SK-N-SH (cell line): ENCODE results near the gene KCTD19. TPM values are rescaled to one million over a fixed set of nuclear protein-coding genes. Genes with fewer than 3 reads are reported as not detected.

Experiments used
- CTCF ChIA-PET: fragments of 300-600, 350-600 bp; formaldehyde crosslinking; extraction: SDS; loops from one replicate; lab custom pipeline; 2021; lab: Yijun Ruan, JAX
- POLR2A ChIA-PET: fragments of 350-600 bp; sonication (Branson Sonifier 250); formaldehyde crosslinking; extraction: SDS; loops from one replicate; lab custom pipeline; 2020; ENCODE audit warnings: antibody characterized with exemption, inconsistent platforms; lab: Yijun Ruan, JAX
- DNase-seq: peaks from one replicate; pipeline ENCODE4 v3.0.0; 2012
- H2AFZ ChIP-seq: fragments of 200-600 bp; sonication (generic); 2 replicates; pipeline ENCODE4 v1.8.1; 2016; ENCODE audit warnings: antibody characterized with exemption, mild to moderate bottlenecking, low read depth
- H3F3A ChIP-seq: fragments of 200-600 bp; sonication (generic); replicated peaks from 2 replicates; pipeline ENCODE3; 2016; ENCODE audit warnings: antibody characterized with exemption, mild to moderate bottlenecking; ENCODE audit not compliant: insufficient read depth
- H3K27ac ChIP-seq, 2 experiments: fragments of 200-500 bp in 1 of 2; fragments of 200-600 bp in 1 of 2; sonication (Bioruptor generic) in 1 of 2; sonication (generic), shearing (Covaris generic) in 1 of 2; 2 replicates each; pipeline versions ENCODE4 v1.5.1 to v1.6.1; 2014 to 2016; ENCODE audit warnings: low read depth in 2 of 2, inconsistent platforms in 1 of 2, low read length in 1 of 2, mild to moderate bottlenecking in 1 of 2, mixed read lengths in 1 of 2
- H3K27me3 ChIP-seq: fragments of 200-600 bp; sonication (generic), shearing (Covaris generic); 2 replicates; pipeline ENCODE4 v1.6.1; 2016; ENCODE audit warnings: mixed run types; ENCODE audit not compliant: insufficient read depth
- H3K36me3 ChIP-seq, 2 experiments: fragments of 200-500 bp in 1 of 2; fragments of 200-600 bp in 1 of 2; sonication (Bioruptor generic) in 1 of 2; sonication (generic) in 1 of 2; replicated peaks in 1 of 2; 2 replicates each; pipeline versions ENCODE3 to v1.5.1; 2014 to 2016; ENCODE audit warnings: low read length in 1 of 2, mild to moderate bottlenecking in 1 of 2; ENCODE audit not compliant: insufficient read depth in 2 of 2, control insufficient read depth in 1 of 2
- H3K4me1 ChIP-seq, 2 experiments: fragments of 200-500 bp in 1 of 2; fragments of 200-600 bp in 1 of 2; sonication (Bioruptor generic) in 1 of 2; sonication (generic), shearing (Covaris generic) in 1 of 2; 2 replicates each; pipeline versions ENCODE4 v1.5.1 to v1.6.1; 2014 to 2016; ENCODE audit warnings: low read depth in 1 of 2, low read length in 1 of 2, mixed run types in 1 of 2; ENCODE audit not compliant: insufficient read depth in 2 of 2, control insufficient read depth in 1 of 2
- H3K4me2 ChIP-seq: fragments of 200-600 bp; sonication (generic), shearing (Covaris generic); 2 replicates; pipeline ENCODE4 v1.6.1; 2017; ENCODE audit warnings: mixed run types
- H3K4me3 ChIP-seq, 2 experiments: fragments of 200-500 bp in 1 of 2; fragments of 200-600 bp in 1 of 2; sonication (Bioruptor generic) in 1 of 2; sonication (generic), shearing (Covaris generic) in 1 of 2; 2 replicates each; pipeline versions ENCODE4 v1.5.1 to v1.8.1; 2014 to 2016; ENCODE audit warnings: low read depth in 2 of 2, inconsistent platforms in 1 of 2, low read length in 1 of 2, mild to moderate bottlenecking in 1 of 2, mixed read lengths in 1 of 2, moderate library complexity in 1 of 2
- H3K79me2 ChIP-seq: fragments of 200-600 bp; sonication (generic); 2 replicates; pipeline ENCODE4 v1.8.1; 2017; ENCODE audit warnings: mild to moderate bottlenecking; ENCODE audit not compliant: insufficient read depth
- H3K9ac ChIP-seq: fragments of 200-600 bp; sonication (generic); 2 replicates; pipeline ENCODE4 v1.6.1; 2017; ENCODE audit warnings: mixed run types
- H3K9me2 ChIP-seq: fragments of 200-600 bp; sonication (generic); 2 replicates; pipeline ENCODE4 v1.6.1; 2017; ENCODE audit warnings: mixed run types
- H3K9me3 ChIP-seq: fragments of 200-600 bp; sonication (generic); 2 replicates; pipeline ENCODE4 v1.6.1; 2017; ENCODE audit warnings: mixed run types, mild to moderate bottlenecking, moderate library complexity
- H4K20me1 ChIP-seq: fragments of 200-600 bp; sonication (generic); 2 replicates; pipeline ENCODE4 v1.6.1; 2017; ENCODE audit warnings: mild to moderate bottlenecking, mixed run types; ENCODE audit not compliant: insufficient read depth
- CTCF ChIP-seq: fragments of 200-600 bp; sonication (generic); IDR thresholded peaks from 2 replicates; pipeline ENCODE4 v1.6.1; 2017; ENCODE audit warnings: antibody characterized with exemption, mild to moderate bottlenecking, moderate library complexity
- EP300 ChIP-seq, 2 experiments: IDR thresholded peaks; 2 replicates each; pipeline versions ENCODE4 v1.4.0 to v1.6.1; 2012; ENCODE audit warnings: borderline replicate concordance in 1 of 2, low read depth in 1 of 2, low read length in 1 of 2
- EZH2phosphoT487 ChIP-seq: fragments of 200-600 bp; sonication (generic); IDR thresholded peaks from 2 replicates; pipeline ENCODE4 v1.6.1; 2017; ENCODE audit warnings: low read depth, mixed run types, mild to moderate bottlenecking, antibody characterized with exemption, moderate library complexity, borderline replicate concordance
- GABPA ChIP-seq: IDR thresholded peaks from 2 replicates; pipeline ENCODE4 v1.4.0; 2012; ENCODE audit warnings: low read depth, mild to moderate bottlenecking
- JUND ChIP-seq: IDR thresholded peaks from 2 replicates; pipeline ENCODE4 v1.4.0; 2012
- MEF2A ChIP-seq: IDR thresholded peaks from 2 replicates; pipeline ENCODE4 v1.4.0; 2012; ENCODE audit warnings: low read depth, borderline replicate concordance
- PBX3 ChIP-seq: IDR thresholded peaks from 2 replicates; pipeline ENCODE4; 2012
- RAD21 ChIP-seq: IDR thresholded peaks from 2 replicates; pipeline ENCODE4 v1.6.1; 2012; ENCODE audit warnings: mild to moderate bottlenecking, low read length
- RCOR1 ChIP-seq: fragments of 150-350 bp; IDR thresholded peaks from 2 replicates; pipeline ENCODE4 v1.6.1; 2017; ENCODE audit warnings: antibody characterized with exemption, low read length
- TEAD4 ChIP-seq: IDR thresholded peaks from 2 replicates; pipeline ENCODE4 v1.4.0; 2012; ENCODE audit warnings: mild to moderate bottlenecking, borderline replicate concordance; ENCODE audit not compliant: insufficient read depth
- WGBS: methylation state at CpG from one replicate; pipeline ENCODE4 v1.1.6; 2017; ENCODE audit warnings: low lambda C conversion rate; 5-methylcytosine and 5-hydroxymethylcytosine counted together
- polyA plus RNA-seq, 3 experiments: library from polyadenylated mRNA; depleted of rRNA; stranded (reverse); fragments of >200 nt; gene quantifications; 2 replicates each; pipeline ENCODE4 v1.2.3, GENCODE V29; 2012

The KCTD19 gene
- polyA plus RNA-seq, 1 of the 3 experiments (the other 2 are of a cell fraction): 1.8 TPM

GRCh38 chr16:67283826-67284555 lies 42.5 kb downstream of the KCTD19 start (continued):
- TF ChIP-seq RCOR1 (no peak), EP300 (IDR thresholded peaks at IDR 0.05; ENCODE audit: borderline replicate concordance in 1 of 2, low read depth in 1 of 2, low read length in 1 of 2) (no peak), GABPA (no peak), TEAD4 (no peak), EZH2phosphoT487 (no peak)

GRCh38 chr16:67283039-67283825 lies 43.3 kb downstream of the KCTD19 start:
- H3K36me3 ChIP-seq: peaks cover 14 to 35% of the 10 kb centered on the region in 2 experiments
- no peak for DNase-seq
- TF ChIP-seq MEF2A: no peak
- TF ChIP-seq CTCF: peak; percentile 18
- no peaks in the 10 kb centered on the region for H3K27me3 ChIP-seq
- ChIA-PET CTCF (interaction anchor here (1.0 to 4.4 kb wide), 5 partner anchors 10 to 329 kb away, joined by 3 to 24 read pairs (median 8); partner anchors contain the start of genes KCTD19 and LRRC36), POLR2A (no interaction called here)
- peaks cover 11 to 40% of the 10 kb centered on the region in 2 experiments; a peak in 2 of 4 replicates for H3K4me1 ChIP-seq
- no peak overlapping the region for H2AFZ ChIP-seq
- H3K4me3 ChIP-seq: no peak overlapping the region
- H3K4me2 ChIP-seq: no peak overlapping the region
- peaks cover 18% of the 10 kb centered on the region for H3K79me2 ChIP-seq
- no peaks in the 10 kb centered on the region for H3K9me2 ChIP-seq
- H3F3A ChIP-seq: peaks cover 9% of the 10 kb centered on the region
- H3K9me3 ChIP-seq: no peaks in the 10 kb centered on the region
- H3K27ac ChIP-seq: no peak overlapping the region
- no peaks in the 10 kb centered on the region for H4K20me1 ChIP-seq
- 92% methylated on average over 7 of the region's 7 CpGs for WGBS
- H3K9ac ChIP-seq: no peak overlapping the region

GRCh38 chr16:67282447-67282805 lies 44.1 kb downstream of the KCTD19 start:
- no peak overlapping the region for H3K4me2 ChIP-seq
- H3K9ac ChIP-seq: no peak overlapping the region
- WGBS: 98% methylated on average over 8 of the region's 10 CpGs
- H3K27me3 ChIP-seq: no peaks in the 10 kb centered on the region
- no peak overlapping the region for H3K27ac ChIP-seq
- H3K36me3 ChIP-seq: peaks cover 14 to 35% of the 10 kb centered on the region in 2 experiments
- no peaks in the 10 kb centered on the region for H4K20me1 ChIP-seq
- CTCF ChIA-PET: interaction anchor here (0.9 to 4.4 kb wide), 7 partner anchors 14 to 329 kb away, joined by 3 to 24 read pairs (median 5); partner anchors contain the start of genes KCTD19, LRRC36, NOL3 and ZDHHC1
- POLR2A ChIA-PET: interaction anchor here (1.3 kb wide), 1 partner anchor 26 kb away, joined by 3 read pairs; no protein-coding TSS in a partner anchor
- H2AFZ ChIP-seq: no peak overlapping the region
- no peaks in the 10 kb centered on the region for H3K9me3 ChIP-seq
- peaks cover 16% of the 10 kb centered on the region for H3F3A ChIP-seq
- peaks cover 16 to 48% of the 10 kb centered on the region in 2 experiments; a peak in 3 of 4 replicates for H3K4me1 ChIP-seq
- H3K4me3 ChIP-seq: no peak overlapping the region
- H3K9me2 ChIP-seq: no peaks in the 10 kb centered on the region
- TF ChIP-seq RAD21: no peak
- no peak for TF ChIP-seq PBX3
- no peak for TF ChIP-seq JUND
- H3K79me2 ChIP-seq: peaks cover 18% of the 10 kb centered on the region
- DNase-seq: no peak
